ENCODE measurements around the gene TUSC7.

TUSC7 gene

GRCh38 chr3:116709479-116709878 is at the start of gene TUSC7:
Gene TUSC7 (plus strand): TSS chr3:116709779.
- DNase-seq = no peak

GRCh38 chr3:116661196-116661595 is 48.4 kb upstream of the TUSC7 start:
- no peak for DNase-seq

- DNase-seq = no peak
These were observed 46.1 kb upstream of the TUSC7 start for GRCh38 chr3:116663161-116664110.

GRCh38 chr3:116667324-116667723 is 42.3 kb upstream of the TUSC7 start:
- DNase-seq = no peak

GRCh38 chr3:116667791-116668190 is 41.8 kb upstream of the TUSC7 start:
- no peak for DNase-seq

GRCh38 chr3:116669576-116669975 is 40.0 kb upstream of the TUSC7 start:
- no peak for DNase-seq

GRCh38 chr3:116671151-116671550 is 38.4 kb upstream of the TUSC7 start:
- DNase-seq = no peak

- DNase-seq = no peak
These were observed 30.7 kb upstream of the TUSC7 start for GRCh38 chr3:116678853-116679252.

GRCh38 chr3:116691041-116691440 is 18.5 kb upstream of the TUSC7 start:
- no peak for DNase-seq

GRCh38 chr3:116701070-116701469 is 8.5 kb upstream of the TUSC7 start:
- no peak for DNase-seq

GRCh38 chr3:116702334-116702733 is 7.2 kb upstream of the TUSC7 start:
- DNase-seq = no peak

- DNase-seq = no peak
These were observed 2.0 kb upstream of the TUSC7 start for GRCh38 chr3:116707531-116707930.

GRCh38 chr3:116716490-116716889 is 6.9 kb downstream of the TUSC7 start:
- DNase-seq = no peak

- DNase-seq = no peak
These were observed 8.0 kb downstream of the TUSC7 start for GRCh38 chr3:116717566-116717965.

- DNase-seq = no peak
These were observed 18.9 kb downstream of the TUSC7 start for GRCh38 chr3:116728454-116728853.

GRCh38 chr3:116734243-116734642 is 24.7 kb downstream of the TUSC7 start:
- DNase-seq = no peak

GRCh38 chr3:116739678-116740077 is 30.1 kb downstream of the TUSC7 start:
- no peak for DNase-seq

GRCh38 chr3:116740293-116740692 is 30.7 kb downstream of the TUSC7 start:
- no peak for DNase-seq

GRCh38 chr3:116741467-116741866 is 31.9 kb downstream of the TUSC7 start:
- no peak for DNase-seq

GRCh38 chr3:116743062-116743461 is 33.5 kb downstream of the TUSC7 start:
- DNase-seq = no peak

GRCh38 chr3:116749388-116749787 is 39.8 kb downstream of the TUSC7 start:
- no peak for DNase-seq

GRCh38 chr3:116757315-116757714 is 47.7 kb downstream of the TUSC7 start:
- DNase-seq = no peak

- no peak for DNase-seq
These were observed 49.7 kb downstream of the TUSC7 start for GRCh38 chr3:116759316-116759715.
